ENCODE results near the gene IL17RB. TPM values are rescaled to one million over a fixed set of nuclear protein-coding genes. Genes with fewer than 3 reads are reported as not detected.

IL17RB gene
- polyA plus RNA-seq = 0.48 TPM

GRCh38 chr3:53846134-53846850, at the start of gene IL17RB, which contains the start of gene CHDH:
TSS of gene IL17RB (plus strand) at chr3:53846568. CDS start at chr3:53846589, 21 bp downstream.
TSS of gene CHDH (minus strand) at chr3:53846419. CDS start at chr3:53824008, 22,411 bp downstream.
- H3K27ac Mint-ChIP-seq = peak within 1 kb of the TSS in 1 of 3 donors; percentile 95
- H3K4me3 Mint-ChIP-seq = peak within 1 kb of the TSS; percentile 75 to 90 (median 80)
- H3K36me3 Mint-ChIP-seq = no peaks in the 10 kb centered on the region
- H3K9me3 Mint-ChIP-seq = peaks cover 0 to 2% (median 0%) of the 10 kb centered on the region in 3 donors
- H3K27me3 Mint-ChIP-seq = peaks cover 25% of the 10 kb centered on the region
- peaks cover 10 to 18% (median 15%) of the 10 kb centered on the region in 3 donors for H3K4me1 Mint-ChIP-seq

- Mint-ChIP-seq H3K36me3 (no peaks in the 10 kb centered on the region), H3K27me3 (peaks cover 2% of the 10 kb centered on the region), H3K4me3 (no peak overlapping the region), H3K27ac (no peak overlapping the region), H3K9me3 (no peaks in the 10 kb centered on the region), H3K4me1 (no peaks in the 10 kb centered on the region)
Observed at GRCh38 chr3:53798144-53798543, 48.2 kb upstream of the IL17RB start.

DNA sequence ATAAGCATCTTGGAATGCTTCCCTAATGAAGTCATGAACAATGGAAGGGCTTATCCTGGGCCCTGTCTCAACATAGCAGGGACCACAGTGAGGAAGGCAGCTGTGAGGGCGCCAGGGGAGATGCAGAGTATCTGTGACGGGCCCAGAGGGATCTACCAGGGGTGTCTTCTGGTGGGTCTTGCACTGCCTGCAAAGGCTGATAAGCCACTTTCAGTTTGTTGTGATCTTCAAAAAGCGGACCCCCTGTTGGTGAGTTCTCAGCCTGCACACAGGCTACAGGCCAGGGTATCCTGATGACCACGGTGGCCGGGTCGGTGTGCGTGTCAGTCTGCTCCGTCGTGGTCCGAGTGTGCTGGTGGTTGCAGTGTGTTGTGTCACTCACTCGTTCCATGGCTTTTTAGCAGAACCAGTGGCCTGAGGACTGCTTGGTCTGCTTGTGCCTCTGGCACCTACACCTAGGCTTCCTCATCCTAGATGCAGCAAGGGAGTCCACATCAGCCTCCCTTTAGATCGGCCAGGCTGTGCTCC, 47.0 kb upstream of the IL17RB start:
- H3K27ac Mint-ChIP-seq = no peak overlapping the region

DNA sequence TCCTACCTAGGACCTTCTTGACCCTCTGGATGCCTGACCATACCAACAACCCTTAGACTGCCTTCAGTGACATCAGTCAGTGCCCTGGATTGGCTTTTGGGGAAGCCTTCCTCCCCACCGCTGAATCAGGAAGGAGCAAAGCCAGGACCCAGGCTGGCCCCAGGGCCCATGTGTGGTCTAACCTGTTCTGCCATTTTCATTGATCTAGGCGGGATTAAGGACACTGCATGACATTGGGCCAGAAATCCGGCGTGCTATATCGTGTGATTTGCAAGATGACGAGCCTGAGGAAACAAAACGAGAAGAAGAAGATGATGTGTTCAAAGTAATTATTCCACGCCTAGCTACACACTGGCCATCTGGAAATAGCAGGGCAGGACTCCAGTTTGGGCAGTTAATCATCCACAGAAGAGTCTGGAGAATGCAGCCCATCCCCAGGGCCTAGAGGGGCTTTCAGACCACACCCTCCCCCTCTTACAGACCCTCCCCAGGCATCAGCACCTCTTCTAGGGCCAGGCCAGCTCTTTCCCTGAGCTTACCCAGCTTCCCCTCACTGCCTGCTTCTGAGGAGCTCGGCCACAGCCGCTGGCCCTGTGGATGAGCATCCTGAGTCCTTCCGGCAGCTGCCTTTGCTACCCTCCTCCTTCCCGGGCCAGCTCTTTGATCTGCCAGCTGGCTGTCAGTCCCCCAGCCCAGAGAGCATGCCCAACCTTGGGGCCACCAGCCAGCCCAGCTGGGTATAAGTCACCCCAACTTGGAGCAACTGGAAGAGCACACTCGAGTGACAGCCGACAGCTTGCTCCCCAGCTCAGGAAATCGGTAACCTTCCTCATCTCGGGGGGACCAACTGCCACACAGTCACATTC, 46.1 kb upstream of the IL17RB start:
- no peak overlapping the region for H3K27ac Mint-ChIP-seq
- no peaks in the 10 kb centered on the region for H3K9me3 Mint-ChIP-seq
- H3K4me1 Mint-ChIP-seq = peaks cover 0 to 2% (median 0%) of the 10 kb centered on the region in 3 donors
- H3K27me3 Mint-ChIP-seq = no peaks in the 10 kb centered on the region
- no peaks in the 10 kb centered on the region for H3K36me3 Mint-ChIP-seq
- H3K4me3 Mint-ChIP-seq = no peak overlapping the region

More for the DNA sequence above, 47.0 kb upstream of the IL17RB start:
- peaks cover 2% of the 10 kb centered on the region for H3K27me3 Mint-ChIP-seq
- H3K4me1 Mint-ChIP-seq = no peaks in the 10 kb centered on the region
- no peaks in the 10 kb centered on the region for H3K36me3 Mint-ChIP-seq
- no peak overlapping the region for H3K4me3 Mint-ChIP-seq
- no peaks in the 10 kb centered on the region for H3K9me3 Mint-ChIP-seq

DNA sequence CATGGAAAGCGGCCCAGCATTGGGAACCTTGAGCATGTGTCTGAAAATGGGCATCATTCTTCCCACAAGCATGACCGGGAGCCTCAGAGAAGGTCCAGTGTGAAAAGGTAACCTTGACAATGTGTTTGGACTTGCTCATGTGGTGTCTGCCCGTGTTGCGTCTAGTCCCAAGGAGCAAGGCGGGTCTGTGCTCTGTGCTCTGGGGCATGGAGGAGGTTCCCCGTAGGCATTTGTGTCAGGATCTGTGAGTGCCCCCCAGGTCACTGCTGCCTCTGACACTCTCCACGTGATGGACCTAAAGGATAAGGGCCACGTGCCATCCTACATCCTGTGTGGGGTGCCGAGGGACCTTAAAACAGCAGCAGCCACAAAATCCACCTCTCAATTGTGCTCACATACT, 45.0 kb upstream of the IL17RB start:
- Mint-ChIP-seq H3K36me3 (no peaks in the 10 kb centered on the region), H3K4me3 (no peak overlapping the region), H3K27me3 (peaks cover under 1% of the 10 kb centered on the region), H3K27ac (no peak overlapping the region), H3K4me1 (peaks cover 0 to 2% (median 0%) of the 10 kb centered on the region in 3 donors), H3K9me3 (no peaks in the 10 kb centered on the region)

GRCh38 chr3:53802256-53802880, 44.0 kb upstream of the IL17RB start:
- peaks cover 5% of the 10 kb centered on the region for H3K27me3 Mint-ChIP-seq
- H3K9me3 Mint-ChIP-seq = no peaks in the 10 kb centered on the region
- H3K4me3 Mint-ChIP-seq = no peak overlapping the region
- H3K4me1 Mint-ChIP-seq = peaks cover 0 to 2% (median 0%) of the 10 kb centered on the region in 3 donors
- no peaks in the 10 kb centered on the region for H3K36me3 Mint-ChIP-seq
- peak overlapping the region in 1 of 3 donors; percentile 22 for H3K27ac Mint-ChIP-seq

DNA sequence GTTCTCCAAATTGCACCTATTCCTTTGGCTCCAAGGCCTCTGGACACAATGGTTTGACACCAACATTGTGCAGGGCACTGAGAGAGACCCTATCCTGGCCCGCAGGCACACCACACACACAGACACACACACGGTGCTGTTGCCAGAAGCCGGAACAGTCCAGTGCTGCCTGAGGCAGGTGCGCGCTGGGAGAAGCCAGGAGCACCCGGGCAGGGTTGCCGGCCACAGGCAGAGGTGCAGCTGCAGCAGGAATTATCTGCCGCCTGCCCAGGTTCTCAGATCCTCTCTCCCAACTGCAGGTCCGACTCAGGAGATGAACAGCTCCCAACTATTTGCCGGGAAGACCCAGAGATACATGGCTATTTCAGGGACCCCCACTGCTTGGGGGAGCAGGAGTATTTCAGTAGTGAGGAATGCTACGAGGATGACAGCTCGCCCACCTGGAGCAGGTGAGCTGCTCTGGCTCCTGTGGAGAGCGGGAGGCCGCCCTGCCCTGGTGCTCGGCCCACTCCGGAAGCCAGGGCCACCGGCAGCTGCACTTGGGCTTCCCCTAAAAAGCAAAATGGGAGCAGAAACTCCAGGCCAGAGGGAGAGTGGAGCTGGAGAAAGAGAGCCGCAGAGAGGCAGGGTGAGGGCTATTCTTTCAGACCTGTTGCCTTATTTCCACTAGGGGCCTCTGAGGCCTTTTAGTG, 43.1 kb upstream of the IL17RB start:
- no peaks in the 10 kb centered on the region for H3K36me3 Mint-ChIP-seq
- no peak overlapping the region for H3K4me3 Mint-ChIP-seq
- H3K4me1 Mint-ChIP-seq = peaks cover 0 to 2% (median 0%) of the 10 kb centered on the region in 3 donors
- no peak overlapping the region for H3K27ac Mint-ChIP-seq
- H3K9me3 Mint-ChIP-seq = no peaks in the 10 kb centered on the region
- H3K27me3 Mint-ChIP-seq = peaks cover 5% of the 10 kb centered on the region

DNA sequence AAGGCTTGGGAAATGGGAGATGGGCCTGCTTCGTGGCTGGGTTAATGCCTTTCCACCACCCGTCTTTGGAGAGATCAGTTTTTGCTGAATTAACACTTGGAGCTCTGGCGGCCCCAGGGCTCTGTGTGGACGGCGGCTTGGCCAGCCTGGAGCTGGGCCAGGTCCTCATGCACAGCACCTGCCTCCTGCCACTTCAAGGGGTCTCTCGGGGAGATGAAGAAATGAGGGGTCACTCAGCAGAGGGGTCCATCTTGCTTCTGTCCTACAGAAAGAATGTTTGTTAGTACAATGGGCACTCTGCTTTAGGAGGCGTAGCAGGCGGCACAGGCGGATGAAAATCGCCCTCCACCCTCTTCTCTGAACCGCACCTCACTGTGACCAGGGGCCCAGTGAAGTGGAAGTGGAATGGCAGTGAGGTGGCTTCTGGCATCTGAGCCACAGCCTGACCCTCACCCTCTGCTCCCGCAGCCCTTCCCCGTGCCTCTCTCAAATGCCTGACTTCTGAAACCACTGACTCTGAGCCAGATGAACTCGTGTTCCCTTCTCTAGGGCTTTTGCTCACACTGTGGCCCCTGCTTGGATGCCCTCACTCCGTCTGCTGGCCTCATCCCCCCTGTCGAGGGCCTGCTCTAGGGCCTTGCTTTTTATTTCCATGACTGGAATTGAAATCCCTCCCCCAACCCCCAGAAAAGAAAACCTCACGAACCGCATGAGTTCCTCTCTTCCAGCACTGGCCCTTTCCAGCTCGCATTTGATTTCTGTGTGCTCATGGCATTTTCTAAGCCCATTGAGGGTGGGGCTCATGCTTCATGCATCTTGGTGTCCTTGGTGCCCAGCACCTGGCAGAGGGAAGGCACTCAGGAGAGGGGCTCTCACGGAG, 42.3 kb upstream of the IL17RB start:
- no peak overlapping the region for H3K27ac Mint-ChIP-seq
- no peak overlapping the region for H3K4me3 Mint-ChIP-seq
- peaks cover 0 to 2% (median 0%) of the 10 kb centered on the region in 3 donors for H3K4me1 Mint-ChIP-seq
- no peaks in the 10 kb centered on the region for H3K36me3 Mint-ChIP-seq
- H3K9me3 Mint-ChIP-seq = no peaks in the 10 kb centered on the region
- peaks cover 5% of the 10 kb centered on the region for H3K27me3 Mint-ChIP-seq

- peaks cover 5% of the 10 kb centered on the region for H3K27me3 Mint-ChIP-seq
- H3K36me3 Mint-ChIP-seq = no peaks in the 10 kb centered on the region
- no peak overlapping the region for H3K27ac Mint-ChIP-seq
Observed at GRCh38 chr3:53804697-53805462, 41.5 kb upstream of the IL17RB start.

GRCh38 chr3:53805463-53806159, 40.8 kb upstream of the IL17RB start:
- Mint-ChIP-seq H3K27ac (no peak overlapping the region), H3K9me3 (no peaks in the 10 kb centered on the region), H3K27me3 (peaks cover 5% of the 10 kb centered on the region), H3K36me3 (no peaks in the 10 kb centered on the region), H3K4me1 (peaks cover 0 to 2% (median 0%) of the 10 kb centered on the region in 3 donors), H3K4me3 (no peak overlapping the region)

More at GRCh38 chr3:53804697-53805462, 41.5 kb upstream of the IL17RB start:
- Mint-ChIP-seq H3K4me1 (peaks cover 0 to 2% (median 0%) of the 10 kb centered on the region in 3 donors), H3K4me3 (no peak overlapping the region), H3K9me3 (no peaks in the 10 kb centered on the region)

GRCh38 chr3:53806182-53807116, 39.9 kb upstream of the IL17RB start:
- Mint-ChIP-seq H3K4me3 (peak overlapping the region in 1 of 4 donors; percentile 66), H3K36me3 (no peaks in the 10 kb centered on the region), H3K4me1 (peaks cover 0 to 2% (median 0%) of the 10 kb centered on the region in 3 donors), H3K9me3 (no peaks in the 10 kb centered on the region), H3K27ac (peak overlapping the region in 1 of 3 donors; percentile 59), H3K27me3 (peaks cover 5% of the 10 kb centered on the region)
